Left lung (tissue), 10 donors: Measurements from ENCODE around the gene PSMC4. TPM values are rescaled to one million over a fixed set of nuclear protein-coding genes. Genes with fewer than 3 reads are reported as not detected.

Source experiments
- ATAC-seq: fragments of 200-7000 bp; cut with Tn5 transposase; one replicate; pipeline ENCODE4 v1.9.1; 2020; ENCODE audit warnings: moderate library complexity
- DNase-seq, 4 donors: peaks; one replicate each; pipeline ENCODE4 v3.0.0-alpha.2; 2013 to 2020
- H3K27ac ChIP-seq, 2 donors: fragments of 200-600 bp; sonication (generic) in 1 of 2; one replicate each; pipeline versions ENCODE4 v1.5.0 to v1.8.0; 2020 to 2021
- H3K27me3 ChIP-seq, 2 donors: fragments of 200-600 bp; sonication (generic) in 1 of 2; one replicate each; pipeline versions ENCODE4 v1.5.0 to v1.8.0; 2020 to 2021
- H3K36me3 ChIP-seq, 2 donors: fragments of 200-600 bp; sonication (generic) in 1 of 2; one replicate each; pipeline versions ENCODE4 v1.5.0 to v1.8.0; 2020 to 2021
- H3K4me1 ChIP-seq, 2 donors: fragments of 200-600 bp; one replicate each; pipeline ENCODE4 v1.8.0; 2021
- H3K4me3 ChIP-seq, 2 donors: fragments of 200-600 bp; sonication (generic) in 1 of 2; one replicate each; pipeline versions ENCODE4 v1.5.0 to v1.8.0; 2020 to 2021; ENCODE audit warnings: mild to moderate bottlenecking in 1 of 2
- H3K9me3 ChIP-seq, 2 donors: fragments of 200-600 bp; sonication (generic) in 1 of 2; one replicate each; pipeline versions ENCODE4 v1.5.0 to v1.8.0; 2020 to 2021
- CTCF ChIP-seq, 2 donors: fragments of 200-600 bp; sonication (generic) in 1 of 2; IDR thresholded peaks; one replicate each; pipeline versions ENCODE4 v1.5.0 to v1.8.0; 2021; ENCODE audit warnings: antibody characterized with exemption in 2 of 2
- intact Hi-C, 2 donors: fragments of 100-400 bp; cut with DNase I; formaldehyde crosslinking; loops; one replicate each; pipeline versions ENCODE4 v1.11.2 to v1.14.2; 2022
- polyA plus RNA-seq, 6 donors: library from polyadenylated mRNA; unstranded; fragments of 120-200 nt; gene quantifications; one replicate each; pipeline ENCODE4 v1.2.1, GENCODE V29; 2013; ENCODE audit not compliant: insufficient read length in 6 of 6
- total RNA-seq, 2 donors: library from RNA; stranded (reverse); fragmentation: NEBNext Ultra II Directional; extraction: Animal tissue kit (Norgen Biotek cat#: 25700); gene quantifications; one replicate each; pipeline ENCODE4 v1.2.1, GENCODE V29; 2021
- donor health status: DM: no; HTN: yes; CAD: no.
- donor health status: DM: no; HTN: no; CAD: no.

PSMC4 gene
- total and polyA plus RNA-seq, 8 donors: 52.3 to 94.9 (median 61.5) TPM

DNA sequence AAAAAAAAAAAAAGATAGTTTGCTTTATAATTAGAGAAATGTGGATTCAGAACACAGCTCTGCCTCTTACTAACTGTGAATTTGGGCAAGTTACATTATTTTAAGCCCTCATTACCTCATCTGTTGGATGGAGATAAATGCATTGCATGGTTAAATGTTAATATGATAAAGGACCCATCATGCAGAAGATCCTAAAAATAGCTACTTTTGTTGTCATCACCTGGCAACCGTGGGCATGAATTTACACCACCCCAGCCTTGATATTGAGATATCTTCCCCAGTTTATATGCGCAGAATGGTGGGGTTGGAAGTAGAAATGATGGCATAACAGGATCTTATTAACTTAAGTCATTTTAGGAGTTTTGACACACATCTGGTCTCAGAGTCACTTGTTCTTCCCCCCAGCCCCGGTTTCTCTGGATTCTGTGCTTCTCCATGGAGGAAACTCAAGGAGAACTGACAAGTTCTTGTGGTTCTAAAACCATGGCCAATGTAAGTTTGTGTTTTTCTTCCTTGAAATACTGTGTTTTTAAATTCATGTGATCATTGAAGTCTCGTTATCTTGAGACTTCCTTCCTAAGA, 34.8 kb downstream of the PSMC4 start:
- H3K9me3 ChIP-seq: peaks cover 0 to 20% of the 10 kb centered on the region in 2 donors
- no peak for TF ChIP-seq CTCF (IDR thresholded peaks at IDR 0.05)
- H3K4me1 ChIP-seq: no peaks in the 10 kb centered on the region
- H3K27me3 ChIP-seq: no peaks in the 10 kb centered on the region
- intact Hi-C loops: no loop called here
- no peak for ATAC-seq
- H3K27ac ChIP-seq: no peak overlapping the region
- no peak for DNase-seq
- no peak overlapping the region for H3K4me3 ChIP-seq
- peaks cover 0 to 37% of the 10 kb centered on the region in 2 donors for H3K36me3 ChIP-seq

DNA sequence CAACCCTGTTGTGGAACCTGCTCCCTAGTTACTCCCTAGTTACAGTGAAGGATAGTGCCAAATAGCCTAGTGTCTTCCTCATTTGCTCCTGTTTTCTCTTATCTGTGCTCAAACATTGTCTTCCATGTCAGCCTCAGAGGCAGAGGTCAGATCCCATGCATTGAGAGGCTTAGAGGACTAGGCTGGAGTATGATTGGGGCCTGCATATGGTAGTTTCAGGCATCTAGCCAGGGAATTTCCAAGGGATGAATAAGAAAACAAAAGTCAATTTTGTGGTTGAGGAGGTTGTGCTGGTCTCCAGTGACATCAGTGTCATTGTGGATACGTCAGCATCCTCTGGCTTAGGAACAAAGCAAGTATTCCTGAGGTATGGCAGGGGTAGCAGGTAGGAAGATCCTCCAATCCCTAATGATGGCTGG, 35.3 kb downstream of the PSMC4 start:
- no peaks in the 10 kb centered on the region for H3K4me1 ChIP-seq
- TF ChIP-seq CTCF (IDR thresholded peaks at IDR 0.05): no peak
- no peak overlapping the region for H3K4me3 ChIP-seq
- no peak for DNase-seq
- H3K27ac ChIP-seq: no peak overlapping the region
- no peak for ATAC-seq
- H3K9me3 ChIP-seq: peaks cover 0 to 24% of the 10 kb centered on the region in 2 donors
- H3K27me3 ChIP-seq: no peaks in the 10 kb centered on the region
- peaks cover 0 to 42% of the 10 kb centered on the region in 2 donors for H3K36me3 ChIP-seq
- intact Hi-C loops: no loop called here

DNA sequence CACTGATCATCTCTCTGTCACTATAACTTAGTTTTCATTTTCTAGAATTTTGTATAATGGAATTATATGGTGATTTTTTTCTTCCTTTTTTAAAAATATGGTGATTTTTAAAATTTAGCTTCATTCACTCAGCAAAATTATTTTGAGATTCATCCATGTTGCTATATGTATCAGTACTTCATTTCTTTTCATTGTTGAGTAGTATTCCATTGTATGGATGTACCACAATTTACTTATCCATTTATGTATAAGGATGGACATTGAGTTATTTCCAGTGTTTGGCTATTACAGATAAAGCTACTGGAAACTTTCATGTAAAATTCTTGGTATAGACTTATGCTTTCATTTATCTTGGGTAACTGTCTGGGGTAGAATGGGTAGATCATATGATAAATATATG, 38.7 kb downstream of the PSMC4 start:
- no peak overlapping the region for H3K4me3 ChIP-seq
- H3K27ac ChIP-seq: no peak overlapping the region
- peaks cover 0 to 76% of the 10 kb centered on the region in 2 donors for H3K36me3 ChIP-seq
- H3K9me3 ChIP-seq: peaks cover 0 to 58% of the 10 kb centered on the region in 2 donors
- no peaks in the 10 kb centered on the region for H3K4me1 ChIP-seq
- TF ChIP-seq CTCF (IDR thresholded peaks at IDR 0.05): no peak
- DNase-seq (no peak), ATAC-seq (no peak)
- intact Hi-C loops: loop anchor here in 1 of 2 donors (5.0 kb wide), 1 partner anchor 38 kb away; no protein-coding TSS in a partner anchor
- H3K27me3 ChIP-seq: no peaks in the 10 kb centered on the region

DNA sequence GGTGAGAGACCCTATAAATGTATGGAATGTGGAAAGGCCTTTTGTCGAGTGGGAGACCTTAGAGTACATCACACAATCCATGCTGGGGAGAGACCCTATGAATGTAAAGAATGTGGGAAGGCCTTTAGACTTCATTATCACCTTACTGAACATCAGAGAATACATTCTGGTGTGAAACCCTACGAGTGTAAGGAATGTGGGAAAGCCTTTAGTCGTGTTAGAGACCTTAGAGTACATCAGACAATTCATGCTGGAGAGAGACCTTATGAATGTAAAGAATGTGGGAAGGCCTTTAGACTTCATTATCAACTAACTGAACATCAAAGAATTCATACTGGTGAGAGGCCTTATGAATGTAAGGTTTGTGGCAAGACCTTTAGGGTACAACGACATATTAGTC, 43.0 kb downstream of the PSMC4 start:
- H3K36me3 ChIP-seq: peaks cover 0 to 64% of the 10 kb centered on the region in 2 donors
- intact Hi-C loops: loop anchor here in 1 of 2 donors (5.0 kb wide), 1 partner anchor 33 kb away; no protein-coding TSS in a partner anchor
- no peak for TF ChIP-seq CTCF (IDR thresholded peaks at IDR 0.05)
- ATAC-seq: no peak
- no peaks in the 10 kb centered on the region for H3K27me3 ChIP-seq
- H3K27ac ChIP-seq: no peak overlapping the region
- no peak overlapping the region for H3K4me3 ChIP-seq
- H3K4me1 ChIP-seq: no peaks in the 10 kb centered on the region
- H3K9me3 ChIP-seq: peaks cover 5 to 99% of the 10 kb centered on the region in 2 donors
- no peak for DNase-seq

DNA sequence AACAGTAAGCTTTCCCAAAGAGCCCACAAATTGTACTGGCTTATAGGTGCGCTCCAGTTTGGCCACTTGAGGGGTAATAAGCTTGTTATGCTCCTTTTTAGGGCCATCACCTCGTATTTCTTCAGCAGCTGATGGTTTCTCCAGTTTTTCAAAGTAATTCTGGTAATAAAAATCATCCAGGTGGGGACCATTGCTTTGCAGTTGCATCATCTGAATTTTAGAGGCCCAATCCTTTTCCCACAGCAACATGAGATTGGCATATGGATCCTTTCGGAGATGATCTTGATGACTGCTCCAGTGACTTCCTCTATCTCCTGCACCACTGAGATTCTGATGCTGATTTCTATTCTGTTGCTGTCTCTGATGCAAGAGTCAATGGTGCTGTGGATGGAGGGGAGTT, 53.0 kb downstream of the PSMC4 start:
- intact Hi-C loops: no loop called here
- TF ChIP-seq CTCF (IDR thresholded peaks at IDR 0.05): no peak
- DNase-seq (no peak), ATAC-seq (no peak)
- Histone ChIP-seq H3K27me3 (no peaks in the 10 kb centered on the region), H3K4me1 (no peaks in the 10 kb centered on the region), H3K27ac (no peak overlapping the region), H3K4me3 (no peak overlapping the region), H3K9me3 (peaks cover 4 to 89% of the 10 kb centered on the region in 2 donors), H3K36me3 (no peaks in the 10 kb centered on the region)
